ENCODE measurements around the gene PATE4.
"Not testable (repeated sequence)": the region's sequence is repeated elsewhere in the genome, so short reads cannot be mapped to it uniquely, and the experiment has no call there.

The PATE4 gene

GRCh38 chr11:125833016-125833415 lies at the start of gene PATE4:
Gene PATE4 (plus strand): TSS chr11:125833316. CDS start chr11:125833360, 44 bp downstream.
- no peak for DNase-seq

GRCh38 chr11:125784678-125785077 lies 48.4 kb upstream of the PATE4 start:
- no peak for DNase-seq

GRCh38 chr11:125787827-125788226 lies 45.3 kb upstream of the PATE4 start, which contains the start of gene PATE3:
Gene PATE3 (plus strand): TSS chr11:125788127. CDS start chr11:125788152, 25 bp downstream.
- no peak for DNase-seq

GRCh38 chr11:125790825-125791224 lies 42.3 kb upstream of the PATE4 start:
- no peak for DNase-seq

GRCh38 chr11:125797641-125798040 lies 35.5 kb upstream of the PATE4 start:
- no peak for DNase-seq

GRCh38 chr11:125799808-125800207 lies 33.3 kb upstream of the PATE4 start:
- DNase-seq: no peak

GRCh38 chr11:125802387-125802786 lies 30.7 kb upstream of the PATE4 start:
- DNase-seq: no peak

- no peak for DNase-seq
These were observed 25.2 kb upstream of the PATE4 start for GRCh38 chr11:125807909-125808308.

- no peak for DNase-seq
These were observed 2.6 kb downstream of the PATE4 start for GRCh38 chr11:125835748-125836147.

GRCh38 chr11:125842321-125842948 lies 9.3 kb downstream of the PATE4 start:
- DNase-seq: no peak

- no peak for DNase-seq
These were observed 13.1 kb downstream of the PATE4 start for GRCh38 chr11:125846188-125846587.

- DNase-seq: not testable (repeated sequence)
These were observed 24.6 kb downstream of the PATE4 start for GRCh38 chr11:125857670-125858069.

GRCh38 chr11:125862786-125863185 lies 29.7 kb downstream of the PATE4 start:
- not testable (repeated sequence) for DNase-seq

GRCh38 chr11:125865354-125865753 lies 32.2 kb downstream of the PATE4 start:
- not testable (repeated sequence) for DNase-seq

- no peak for DNase-seq
These were observed 36.4 kb downstream of the PATE4 start for GRCh38 chr11:125869521-125869920.

GRCh38 chr11:125871391-125872137 lies 38.4 kb downstream of the PATE4 start:
- no peak for DNase-seq

GRCh38 chr11:125872138-125872491 lies 39.0 kb downstream of the PATE4 start:
- no peak for DNase-seq

- DNase-seq: no peak
These were observed 40.9 kb downstream of the PATE4 start for GRCh38 chr11:125873881-125874555.

- peak; percentile 59 for DNase-seq
These were observed 41.5 kb downstream of the PATE4 start for GRCh38 chr11:125874556-125875124.

- DNase-seq: no peak
These were observed 48.2 kb downstream of the PATE4 start for GRCh38 chr11:125881291-125881690.

GRCh38 chr11:125883375-125883774 lies 50.3 kb downstream of the PATE4 start:
- no peak for DNase-seq

- peak; percentile 8 for DNase-seq
These were observed 53.9 kb downstream of the PATE4 start for GRCh38 chr11:125886997-125887372.
